HepG2 (cell line): ENCODE measurements around the gene CELSR3. TPM values are rescaled to one million over a fixed set of nuclear protein-coding genes. Genes with fewer than 3 reads are reported as not detected.
A peak's percentile ranks its signal among the peaks of the same experiment; 100 is the strongest.

Experiments used
- DNMT3B ChIP-seq: conservative IDR thresholded peaks from 2 replicates; pipeline ENCODE4 v1.6.1; 2016; ENCODE audit warnings: missing biosample characterization, control low read depth
- FOXJ3 ChIP-seq: sonication (generic); formaldehyde crosslinking; IDR thresholded peaks from 2 replicates; pipeline ENCODE4 v1.4.0; 2020; ENCODE audit warnings: missing genetic modification reagents, mild to moderate bottlenecking, borderline replicate concordance
- FOXK1 ChIP-seq: sonication (generic); formaldehyde crosslinking; IDR thresholded peaks from 2 replicates; pipeline ENCODE4 v1.4.0; 2020; ENCODE audit warnings: low read depth, missing genetic modification reagents, borderline replicate concordance
- HDAC2 ChIP-seq: sonication (generic); formaldehyde crosslinking; IDR thresholded peaks from 2 replicates; pipeline ENCODE4 v1.4.0; 2020; ENCODE audit warnings: missing genetic modification reagents
- KDM6A ChIP-seq: IDR thresholded peaks from 2 replicates; pipeline ENCODE4 v1.6.1; 2016; ENCODE audit warnings: low read depth
- NAIF1 ChIP-seq: sonication (generic); formaldehyde crosslinking; IDR thresholded peaks from 2 replicates; pipeline ENCODE4 v1.5.0; 2020; ENCODE audit warnings: mild to moderate bottlenecking, missing genetic modification reagents, borderline replicate concordance
- NR1H2 ChIP-seq: sonication (generic); formaldehyde crosslinking; IDR thresholded peaks from 2 replicates; pipeline ENCODE4 v1.8.1; 2022; ENCODE audit warnings: low read depth, missing genetic modification reagents, borderline replicate concordance
- NR3C1 ChIP-seq: sonication (generic); formaldehyde crosslinking; IDR thresholded peaks from 2 replicates; pipeline ENCODE4 v1.4.0; 2020; ENCODE audit warnings: missing genetic modification reagents
- POLR2A ChIP-seq, 2 experiments: IDR thresholded peaks; 2 replicates each; pipeline ENCODE4 v1.6.1; 2011; ENCODE audit warnings: low read depth in 2 of 2, low read length in 2 of 2, mild to moderate bottlenecking in 1 of 2, moderate library complexity in 1 of 2; ENCODE audit not compliant: insufficient read depth in 1 of 2
- TGIF2 ChIP-seq: IDR thresholded peaks from 2 replicates; pipeline ENCODE4 v1.6.1; 2016; ENCODE audit warnings: control low read depth, missing compliant biosample characterization
- YY1 ChIP-seq: IDR thresholded peaks from 2 replicates; pipeline ENCODE4 v1.6.1; 2011; ENCODE audit warnings: low read length, low read depth, moderate library complexity, mild to moderate bottlenecking; ENCODE audit not compliant: insufficient read depth, insufficient replicate concordance
- ZBTB42 ChIP-seq: sonication (generic); formaldehyde crosslinking; IDR thresholded peaks from 2 replicates; pipeline ENCODE4 v1.5.0; 2020; ENCODE audit warnings: mild to moderate bottlenecking, missing genetic modification reagents
- ZNF253 ChIP-seq: sonication (generic); formaldehyde crosslinking; IDR thresholded peaks from 2 replicates; pipeline ENCODE4 v1.8.0; 2022; ENCODE audit warnings: mild to moderate bottlenecking, missing genetic modification reagents, borderline replicate concordance
- ZNF317 ChIP-seq: sonication (generic); formaldehyde crosslinking; IDR thresholded peaks from 2 replicates; pipeline ENCODE4 v1.5.0; 2020; ENCODE audit warnings: mild to moderate bottlenecking, missing genetic modification reagents
- ZNF660 ChIP-seq: sonication (generic); formaldehyde crosslinking; IDR thresholded peaks from 2 replicates; pipeline ENCODE4 v1.5.1; 2020; ENCODE audit warnings: mild to moderate bottlenecking, low read depth, missing genetic modification reagents, borderline replicate concordance
- polyA plus RNA-seq, 8 experiments: library from polyadenylated mRNA; depleted of rRNA in 3 of 8; stranded (reverse) in 7 of 8; unstranded in 1 of 8; fragments of >200 nt; fragmentation: Illumina TruSeq in 4 of 8; extraction: Trizol in 4 of 8; gene quantifications; 2 replicates each; pipeline versions ENCODE4 v1.2.1 to v1.2.3, GENCODE V29; 2011 to 2016; ENCODE audit warnings: low read depth in 4 of 8, missing spikeins in 1 of 8, mixed read lengths in 1 of 8; ENCODE audit not compliant: insufficient read depth in 1 of 8
- total RNA-seq, 5 experiments: library from RNA; depleted of rRNA; stranded (reverse); fragments of >200 nt; fragmentation: Illumina TruSeq; extraction: Trizol; gene quantifications; 2 replicates each; pipeline ENCODE4 v1.2.3, GENCODE V29; 2016; ENCODE audit warnings: low read depth in 1 of 5
- TF ChIP-seq, protein P1 (sequence below): sonication (generic); formaldehyde crosslinking; IDR thresholded peaks from 2 replicates; pipeline ENCODE4 v1.9.0; 2021; ENCODE audit warnings: missing genetic modification reagents, mild to moderate bottlenecking, borderline replicate concordance
- TF ChIP-seq, protein P2 (sequence below): sonication (generic); formaldehyde crosslinking; IDR thresholded peaks from 2 replicates; pipeline ENCODE4 v1.4.0; 2020; ENCODE audit warnings: missing genetic modification reagents, mild to moderate bottlenecking, borderline replicate concordance
- TF ChIP-seq, protein P3 (sequence below): sonication (generic); formaldehyde crosslinking; IDR thresholded peaks from 2 replicates; pipeline ENCODE4 v1.5.0; 2020; ENCODE audit warnings: mild to moderate bottlenecking, missing genetic modification reagents, moderate library complexity

CELSR3 gene
- total and polyA plus RNA-seq, 2 of the 13 experiments (the other 11 are each of a cell fraction or from before 2014, with no cell fraction given) = 5.4 to 6.7 TPM

DNA sequence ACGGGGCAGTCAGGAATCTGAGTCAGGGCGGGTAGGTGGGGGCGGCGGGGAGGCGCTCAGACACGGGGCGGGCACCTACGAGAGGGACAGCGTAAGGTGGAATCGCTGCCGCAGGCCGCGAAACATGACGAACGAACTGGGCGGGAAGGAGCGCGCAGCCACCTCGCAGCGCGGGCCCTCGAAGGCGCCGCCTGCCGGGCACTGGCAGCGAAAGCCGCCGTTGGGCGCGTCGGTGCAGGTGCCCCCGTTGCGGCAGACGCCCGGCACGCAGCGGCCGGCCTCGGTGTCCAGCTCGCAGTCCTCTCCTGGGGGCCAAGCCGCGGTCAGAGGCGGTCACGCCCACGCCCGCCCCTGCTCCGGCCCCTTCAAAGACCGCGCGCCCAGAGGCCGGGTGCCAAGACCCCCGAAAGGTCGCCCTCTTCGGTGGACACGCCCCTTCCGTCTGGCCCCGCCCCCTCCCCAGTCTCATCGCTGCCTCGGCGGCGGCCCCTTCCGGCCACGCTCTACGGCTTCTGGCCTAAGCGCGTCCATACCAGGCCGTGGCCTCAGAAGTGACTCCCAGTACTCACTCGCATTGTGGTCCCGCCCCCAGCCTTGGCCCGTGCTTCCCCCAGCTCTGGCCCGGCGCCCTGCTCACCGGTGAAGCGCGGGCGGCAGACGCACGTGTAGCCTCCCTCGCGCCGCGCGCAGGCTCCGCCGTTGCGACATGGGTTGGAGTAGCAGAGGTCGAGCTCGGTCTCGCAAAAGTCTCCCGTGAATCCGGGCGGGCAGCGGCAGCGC, 6.4 kb downstream of the CELSR3 start (continued):
- peak; percentile 54 for TF ChIP-seq YY1
- no peak for TF ChIP-seq HDAC2 (CRISPR knock-in tag)
- TF ChIP-seq NR3C1 (CRISPR knock-in tag) = no peak
- TF ChIP-seq TGIF2 (CRISPR knock-in tag) = no peak
- TF ChIP-seq NAIF1 (CRISPR knock-in tag) = no peak
- no peak for TF ChIP-seq FOXJ3 (CRISPR knock-in tag)
- TF ChIP-seq, protein P1, sequence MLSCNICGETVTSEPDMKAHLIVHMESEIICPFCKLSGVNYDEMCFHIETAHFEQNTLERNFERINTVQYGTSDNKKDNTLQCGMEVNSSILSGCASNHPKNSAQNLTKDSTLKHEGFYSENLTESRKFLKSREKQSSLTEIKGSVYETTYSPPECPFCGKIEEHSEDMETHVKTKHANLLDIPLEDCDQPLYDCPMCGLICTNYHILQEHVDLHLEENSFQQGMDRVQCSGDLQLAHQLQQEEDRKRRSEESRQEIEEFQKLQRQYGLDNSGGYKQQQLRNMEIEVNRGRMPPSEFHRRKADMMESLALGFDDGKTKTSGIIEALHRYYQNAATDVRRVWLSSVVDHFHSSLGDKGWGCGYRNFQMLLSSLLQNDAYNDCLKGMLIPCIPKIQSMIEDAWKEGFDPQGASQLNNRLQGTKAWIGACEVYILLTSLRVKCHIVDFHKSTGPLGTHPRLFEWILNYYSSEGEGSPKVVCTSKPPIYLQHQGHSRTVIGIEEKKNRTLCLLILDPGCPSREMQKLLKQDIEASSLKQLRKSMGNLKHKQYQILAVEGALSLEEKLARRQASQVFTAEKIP (CRISPR knock-in tag) = no peak
- TF ChIP-seq, protein P2, sequence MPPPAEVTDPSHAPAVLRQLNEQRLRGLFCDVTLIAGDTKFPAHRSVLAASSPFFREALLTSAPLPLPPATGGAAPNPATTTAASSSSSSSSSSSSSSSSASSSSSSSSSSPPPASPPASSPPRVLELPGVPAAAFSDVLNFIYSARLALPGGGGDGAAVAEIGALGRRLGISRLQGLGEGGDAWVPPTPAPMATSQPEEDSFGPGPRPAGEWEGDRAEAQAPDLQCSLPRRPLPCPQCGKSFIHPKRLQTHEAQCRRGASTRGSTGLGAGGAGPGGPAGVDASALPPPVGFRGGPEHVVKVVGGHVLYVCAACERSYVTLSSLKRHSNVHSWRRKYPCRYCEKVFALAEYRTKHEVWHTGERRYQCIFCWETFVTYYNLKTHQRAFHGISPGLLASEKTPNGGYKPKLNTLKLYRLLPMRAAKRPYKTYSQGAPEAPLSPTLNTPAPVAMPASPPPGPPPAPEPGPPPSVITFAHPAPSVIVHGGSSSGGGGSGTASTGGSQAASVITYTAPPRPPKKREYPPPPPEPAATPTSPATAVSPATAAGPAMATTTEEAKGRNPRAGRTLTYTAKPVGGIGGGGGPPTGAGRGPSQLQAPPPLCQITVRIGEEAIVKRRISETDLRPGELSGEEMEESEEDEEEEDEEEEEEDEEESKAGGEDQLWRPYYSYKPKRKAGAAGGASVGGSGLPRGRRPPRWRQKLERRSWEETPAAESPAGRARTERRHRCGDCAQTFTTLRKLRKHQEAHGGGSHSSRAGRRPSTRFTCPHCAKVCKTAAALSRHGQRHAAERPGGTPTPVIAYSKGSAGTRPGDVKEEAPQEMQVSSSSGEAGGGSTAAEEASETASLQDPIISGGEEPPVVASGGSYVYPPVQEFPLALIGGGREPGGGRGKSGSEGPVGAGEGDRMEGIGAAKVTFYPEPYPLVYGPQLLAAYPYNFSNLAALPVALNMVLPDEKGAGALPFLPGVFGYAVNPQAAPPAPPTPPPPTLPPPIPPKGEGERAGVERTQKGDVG (CRISPR knock-in tag) = no peak
- TF ChIP-seq FOXK1 (CRISPR knock-in tag) = no peak
- no peak for TF ChIP-seq ZBTB42
- no peak for TF ChIP-seq NR1H2 (CRISPR knock-in tag)
- TF ChIP-seq DNMT3B = no peak
- TF ChIP-seq ZNF660 (CRISPR knock-in tag) = no peak
- TF ChIP-seq POLR2A (IDR thresholded peaks at IDR 0.05; ENCODE audit: insufficient read depth in 1 of 2, low read depth in 2 of 2, low read length in 2 of 2) = no peak
- no peak for TF ChIP-seq KDM6A
- TF ChIP-seq, protein P3, sequence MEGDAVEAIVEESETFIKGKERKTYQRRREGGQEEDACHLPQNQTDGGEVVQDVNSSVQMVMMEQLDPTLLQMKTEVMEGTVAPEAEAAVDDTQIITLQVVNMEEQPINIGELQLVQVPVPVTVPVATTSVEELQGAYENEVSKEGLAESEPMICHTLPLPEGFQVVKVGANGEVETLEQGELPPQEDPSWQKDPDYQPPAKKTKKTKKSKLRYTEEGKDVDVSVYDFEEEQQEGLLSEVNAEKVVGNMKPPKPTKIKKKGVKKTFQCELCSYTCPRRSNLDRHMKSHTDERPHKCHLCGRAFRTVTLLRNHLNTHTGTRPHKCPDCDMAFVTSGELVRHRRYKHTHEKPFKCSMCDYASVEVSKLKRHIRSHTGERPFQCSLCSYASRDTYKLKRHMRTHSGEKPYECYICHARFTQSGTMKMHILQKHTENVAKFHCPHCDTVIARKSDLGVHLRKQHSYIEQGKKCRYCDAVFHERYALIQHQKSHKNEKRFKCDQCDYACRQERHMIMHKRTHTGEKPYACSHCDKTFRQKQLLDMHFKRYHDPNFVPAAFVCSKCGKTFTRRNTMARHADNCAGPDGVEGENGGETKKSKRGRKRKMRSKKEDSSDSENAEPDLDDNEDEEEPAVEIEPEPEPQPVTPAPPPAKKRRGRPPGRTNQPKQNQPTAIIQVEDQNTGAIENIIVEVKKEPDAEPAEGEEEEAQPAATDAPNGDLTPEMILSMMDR (CRISPR knock-in tag) = peak; percentile 64
- TF ChIP-seq ZNF317 = no peak
- no peak for TF ChIP-seq ZNF253
